ENCODE data around the gene GAPVD1. TPM values are rescaled to one million over a fixed set of nuclear protein-coding genes. Genes with fewer than 3 reads are reported as not detected.
"Not testable (repeated sequence)": the region's sequence is repeated elsewhere in the genome, so short reads cannot be mapped to it uniquely, and the experiment has no call there.

GAPVD1 gene
- 21.9 TPM for polyA plus RNA-seq (2013, experiment 1 of 2; ENCODE audit: insufficient read length)
- 21.2 TPM for polyA plus RNA-seq (2013, experiment 2 of 2; ENCODE audit: insufficient read length)

GRCh38 chr9:125261501-125262293 lies at the start of gene GAPVD1:
Gene GAPVD1 (plus strand): TSS chr9:125261826. CDS start chr9:125298922, 37,096 bp downstream.
- DNase-seq: peak; percentile 92

GRCh38 chr9:125214186-125214585 lies 47.4 kb upstream of the GAPVD1 start:
- no peak for DNase-seq

- no peak for DNase-seq
These were observed 43.0 kb upstream of the GAPVD1 start for GRCh38 chr9:125218621-125219020.

GRCh38 chr9:125224858-125225257 lies 36.8 kb upstream of the GAPVD1 start:
- DNase-seq: not testable (repeated sequence)

GRCh38 chr9:125227761-125228160 lies 33.9 kb upstream of the GAPVD1 start:
- no peak for DNase-seq

GRCh38 chr9:125233678-125234077 lies 27.9 kb upstream of the GAPVD1 start:
- DNase-seq: peak; percentile 98

GRCh38 chr9:125234099-125234498 lies 27.5 kb upstream of the GAPVD1 start:
- DNase-seq: not testable (repeated sequence)

GRCh38 chr9:125235804-125236519 lies 25.7 kb upstream of the GAPVD1 start:
- DNase-seq: no peak

- DNase-seq: not testable (repeated sequence)
These were observed 25.0 kb upstream of the GAPVD1 start for GRCh38 chr9:125236520-125237159.

- no peak for DNase-seq
These were observed 23.3 kb upstream of the GAPVD1 start for GRCh38 chr9:125238127-125238914.

GRCh38 chr9:125238915-125239446 lies 22.6 kb upstream of the GAPVD1 start:
- no peak for DNase-seq

GRCh38 chr9:125239631-125240597 lies 21.7 kb upstream of the GAPVD1 start:
- no peak for DNase-seq

GRCh38 chr9:125240649-125240999 lies 21.0 kb upstream of the GAPVD1 start:
- peak; percentile 30 for DNase-seq

- DNase-seq: peak; percentile 100
These were observed 20.4 kb upstream of the GAPVD1 start, which contains the start of gene HSPA5 for GRCh38 chr9:125241000-125241862. Gene HSPA5 (minus strand): TSS chr9:125241343. CDS start chr9:125241126, 217 bp downstream.

- DNase-seq: no peak
These were observed 19.5 kb upstream of the GAPVD1 start for GRCh38 chr9:125241863-125242739.

- no peak for DNase-seq
These were observed 17.8 kb upstream of the GAPVD1 start for GRCh38 chr9:125243792-125244260.

- DNase-seq: no peak
These were observed 15.4 kb upstream of the GAPVD1 start for GRCh38 chr9:125246261-125246667.

GRCh38 chr9:125254231-125254630 lies 7.4 kb upstream of the GAPVD1 start:
- DNase-seq: no peak
